C4-2B (cell line): ENCODE data around the gene OR6C75.

Source experiments
- H3K27ac ChIP-seq: fragments of 450-650 bp; 2 replicates; pipeline ENCODE4 v1.5.1; 2017
- CTCF ChIP-seq: fragments of 450-650 bp; conservative IDR thresholded peaks from 2 replicates; pipeline ENCODE4 v1.5.1; 2017; ENCODE audit warnings: mild to moderate bottlenecking
- ZFX ChIP-seq: fragments of 450-650 bp; IDR thresholded peaks from 2 replicates; pipeline ENCODE4 v1.6.1; 2017

The OR6C75 gene

GRCh38 chr12:55416961-55417360, 54.2 kb downstream of the OR6C75 start:
- no peak overlapping the region for H3K27ac ChIP-seq
- TF ChIP-seq ZFX (no peak), CTCF (no peak)
